Inferior parietal cortex (tissue), 1 donor: Measurements from ENCODE around the gene LSP1.
"Not testable (repeated sequence)": the region's sequence is repeated elsewhere in the genome, so short reads cannot be mapped to it uniquely, and the experiment has no call there.

Experiments used
- DNase-seq: peaks from one replicate; pipeline ENCODE4 v3.0.0-alpha.2; 2016; ENCODE audit errors: extremely low spot score

LSP1 gene

GRCh38 chr11:1938343-1939005 lies 85.6 kb downstream of the LSP1 start:
- DNase-seq = no peak

DNA sequence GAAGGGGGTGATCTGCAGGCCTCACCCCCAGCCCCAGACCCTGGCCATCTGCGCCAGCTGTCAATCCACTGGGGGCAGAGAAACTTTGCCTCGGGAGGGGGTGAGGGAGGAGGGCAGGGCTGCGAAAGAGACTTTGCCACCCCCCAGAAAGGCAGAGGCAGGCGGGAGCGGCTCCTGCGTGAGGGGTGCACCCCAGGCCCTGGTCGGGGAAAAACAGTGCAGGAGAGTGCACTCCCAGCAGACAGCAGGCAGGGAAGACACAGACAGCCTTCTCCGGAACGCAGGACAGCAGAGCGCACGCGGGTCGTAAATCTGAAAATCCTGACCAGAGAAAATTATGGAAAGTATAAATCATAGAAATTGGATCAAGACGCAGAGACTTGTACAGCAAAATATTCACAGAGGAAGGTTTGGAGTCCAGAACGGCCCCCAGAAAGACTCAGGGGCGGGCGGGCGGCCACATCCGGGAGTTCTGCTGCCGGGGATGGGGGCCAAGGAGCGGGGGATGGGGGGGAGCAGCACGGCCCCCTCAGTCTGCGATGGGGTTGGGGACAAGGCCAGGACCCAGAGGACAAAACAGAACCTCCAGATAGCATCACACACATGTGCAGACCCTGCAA lies 86.2 kb downstream of the LSP1 start:
- DNase-seq = no peak

GRCh38 chr11:1939788-1940187 lies 86.9 kb downstream of the LSP1 start:
- DNase-seq = not testable (repeated sequence)
